GM19467 (cell line): Measurements from ENCODE around the gene RNF166.

ENCODE experiments used
- ATAC-seq: cut with Tn5 transposase; IDR thresholded peaks from one replicate; pipeline ENCODE4 v1.9.1; 2021; ENCODE audit warnings: mild to moderate bottlenecking, moderate library complexity; ENCODE audit not compliant: unreplicated experiment

The RNF166 gene

DNA sequence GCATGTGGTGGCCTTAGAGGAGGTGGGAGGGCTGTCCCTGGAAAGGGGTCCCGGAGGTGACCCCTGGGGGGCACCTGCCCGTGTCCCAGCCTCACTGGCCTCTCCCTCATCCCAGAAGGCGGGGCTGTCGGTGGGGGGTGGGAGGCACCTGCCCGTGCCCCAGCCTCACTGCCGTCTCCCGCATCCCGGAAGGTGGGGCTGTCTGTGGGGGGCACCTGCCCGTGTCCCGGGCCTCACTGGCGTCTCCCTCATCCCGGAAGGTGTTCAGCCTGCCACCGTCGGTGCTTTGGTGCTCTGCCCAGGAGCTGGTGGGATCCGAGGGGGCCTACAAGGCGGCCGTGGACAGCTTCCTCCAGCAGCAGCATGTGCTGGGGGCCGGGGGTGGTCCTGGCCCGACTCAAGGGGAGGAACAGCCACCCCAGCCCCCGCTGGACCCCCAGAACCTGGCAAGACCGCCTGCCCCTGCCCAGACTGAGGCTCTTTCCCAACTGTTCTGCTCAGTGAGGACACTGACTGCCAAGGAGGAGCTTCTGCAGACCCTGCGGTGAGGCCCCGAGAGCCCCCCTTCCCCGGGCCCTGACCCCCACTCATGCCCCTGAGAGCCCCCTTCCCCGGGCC lies 6.3 kb upstream of the RNF166 start:
- ATAC-seq = no peak

DNA sequence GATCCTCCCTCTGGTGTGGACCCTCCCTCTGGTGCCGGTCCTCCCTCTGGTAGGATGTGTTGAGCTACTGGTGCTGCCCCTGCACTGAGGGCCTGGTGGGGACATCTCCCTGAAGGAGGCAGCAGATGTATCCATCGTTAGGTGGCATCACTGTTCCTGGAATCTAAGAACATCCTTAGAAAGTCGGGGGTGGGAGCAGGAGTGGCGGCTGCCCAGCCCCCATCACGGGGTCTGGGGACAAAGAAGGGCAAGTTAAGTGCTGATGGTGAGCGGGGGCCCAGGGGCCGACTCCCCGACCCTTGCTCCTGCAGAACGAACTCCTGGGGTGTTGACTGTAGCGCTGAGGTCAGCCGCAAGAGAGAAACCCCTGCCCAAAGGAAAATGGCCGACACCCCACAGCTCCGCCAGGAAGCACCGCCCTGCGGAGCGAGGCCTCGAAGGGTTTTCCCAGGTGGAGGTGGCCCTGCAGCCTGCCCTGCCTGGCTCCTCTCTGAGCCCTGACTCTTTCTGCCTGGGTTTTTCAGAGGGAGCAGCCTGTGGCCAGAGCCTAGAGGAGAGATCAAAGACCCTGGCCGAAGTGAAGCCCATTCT lies 5.6 kb upstream of the RNF166 start:
- ATAC-seq = no peak

DNA sequence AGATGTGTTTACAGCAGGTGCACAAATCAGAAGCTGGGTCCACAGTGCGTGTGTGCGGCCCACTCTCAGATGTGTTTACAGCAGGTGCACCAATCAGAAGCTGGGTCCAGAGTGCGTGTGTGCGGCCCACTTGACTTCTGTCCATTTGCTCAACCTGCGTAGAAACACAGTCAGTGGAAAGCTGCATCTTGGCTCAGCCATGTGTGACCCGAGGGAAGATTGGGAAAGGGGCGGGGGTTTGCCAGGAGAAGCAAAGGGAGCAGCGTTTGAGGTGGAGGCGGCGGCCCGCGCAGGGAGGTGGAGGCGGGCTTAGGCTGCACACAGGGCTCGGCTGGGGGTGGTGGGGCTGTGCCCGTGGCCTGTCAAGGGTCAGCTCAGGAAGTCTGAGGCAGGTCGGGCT lies 4.3 kb upstream of the RNF166 start:
- ATAC-seq = no peak

DNA sequence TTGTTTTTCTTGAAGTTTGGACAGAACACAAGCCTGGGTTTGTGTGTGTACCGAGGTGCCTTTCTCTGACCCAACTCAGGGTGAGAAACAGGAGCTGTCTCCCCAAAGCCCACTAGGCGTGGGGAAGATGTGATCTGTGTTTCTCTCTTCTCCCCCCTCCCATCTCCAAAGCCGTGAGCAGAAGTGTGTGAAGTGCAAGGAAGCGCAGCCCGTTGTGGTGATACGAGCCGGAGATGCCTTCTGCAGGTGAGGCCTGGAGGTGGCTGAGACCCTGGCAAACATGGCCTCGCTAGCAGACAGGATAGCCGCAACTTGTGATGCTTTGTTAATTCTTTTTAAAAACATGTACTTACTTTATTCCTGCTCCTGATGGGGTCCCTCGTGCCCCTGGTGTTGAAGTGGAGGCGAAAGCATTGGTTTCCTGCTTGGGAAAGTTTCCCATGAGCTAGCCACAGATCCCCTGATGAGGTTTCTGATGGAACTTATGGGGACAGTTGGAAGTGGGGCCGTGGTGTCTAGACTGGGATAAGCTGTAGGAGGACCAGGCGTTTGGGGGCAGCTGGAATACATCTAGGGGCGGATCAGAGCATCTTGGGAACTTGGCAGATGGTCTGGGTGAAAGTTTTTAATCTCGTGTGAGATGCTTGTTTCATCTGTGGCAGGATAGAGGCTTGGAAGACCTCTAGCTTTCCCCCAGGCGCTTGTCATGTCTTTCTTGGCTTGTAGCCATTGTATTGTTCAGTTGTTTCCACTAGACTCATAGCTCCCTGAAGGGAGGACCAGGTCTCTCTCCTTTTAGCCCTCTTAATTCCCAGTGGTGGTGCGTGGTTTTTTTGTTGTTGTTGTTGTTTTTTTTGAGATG lies 988 bp upstream of the RNF166 start:
- no peak for ATAC-seq

DNA sequence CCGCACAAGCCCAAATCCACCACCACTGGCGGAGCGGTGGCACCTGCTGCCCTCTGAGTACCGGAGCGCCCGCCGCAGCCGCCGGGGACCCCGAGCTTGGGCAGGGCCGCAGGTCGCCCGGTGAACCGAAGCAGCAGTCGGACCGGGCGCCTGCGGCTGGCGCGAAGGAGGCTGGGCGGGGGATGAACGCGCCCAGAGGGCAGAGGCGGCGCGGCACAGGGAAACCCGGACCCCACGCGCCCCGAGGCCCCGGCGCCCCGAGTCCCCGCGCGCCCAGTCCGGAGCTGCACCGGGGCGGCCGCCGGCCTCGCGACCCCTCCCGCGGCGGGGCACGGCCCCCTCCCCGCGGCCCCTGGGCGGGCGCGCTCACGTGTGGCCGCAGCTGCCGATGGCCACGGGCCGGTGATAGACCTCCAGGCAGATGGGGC lies 393 bp downstream of the RNF166 start:
- ATAC-seq = peak; percentile 20

DNA sequence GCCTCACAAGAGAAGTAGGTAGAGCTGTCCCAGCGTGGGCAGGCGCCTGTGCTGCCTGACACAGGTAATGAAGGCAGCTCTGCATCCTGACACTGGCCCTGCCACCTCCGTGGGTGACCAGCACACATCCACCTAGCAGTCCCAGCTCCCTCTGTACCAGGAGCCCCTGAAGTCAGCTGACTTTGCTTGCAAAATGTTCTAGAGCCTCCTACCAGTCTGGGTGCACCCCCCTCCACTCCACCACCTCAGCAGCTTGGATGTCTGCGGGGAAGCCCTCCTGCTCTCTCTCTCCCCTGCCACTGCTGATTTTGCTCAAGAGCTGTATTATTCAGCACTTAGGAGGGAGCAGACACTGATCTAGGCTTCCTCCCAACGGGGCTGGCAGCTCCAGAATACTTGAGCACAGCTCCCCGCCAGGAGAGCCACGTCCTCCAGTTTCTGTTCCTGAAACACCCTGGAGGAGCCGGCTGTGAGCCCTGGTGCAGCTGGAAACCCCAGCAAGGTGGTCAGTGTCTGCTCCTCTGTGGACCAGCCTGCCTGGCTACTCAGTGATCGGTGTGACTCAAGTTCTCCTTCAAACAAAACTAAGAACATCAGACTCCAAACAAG lies 1.0 kb downstream of the RNF166 start:
- no peak for ATAC-seq

DNA sequence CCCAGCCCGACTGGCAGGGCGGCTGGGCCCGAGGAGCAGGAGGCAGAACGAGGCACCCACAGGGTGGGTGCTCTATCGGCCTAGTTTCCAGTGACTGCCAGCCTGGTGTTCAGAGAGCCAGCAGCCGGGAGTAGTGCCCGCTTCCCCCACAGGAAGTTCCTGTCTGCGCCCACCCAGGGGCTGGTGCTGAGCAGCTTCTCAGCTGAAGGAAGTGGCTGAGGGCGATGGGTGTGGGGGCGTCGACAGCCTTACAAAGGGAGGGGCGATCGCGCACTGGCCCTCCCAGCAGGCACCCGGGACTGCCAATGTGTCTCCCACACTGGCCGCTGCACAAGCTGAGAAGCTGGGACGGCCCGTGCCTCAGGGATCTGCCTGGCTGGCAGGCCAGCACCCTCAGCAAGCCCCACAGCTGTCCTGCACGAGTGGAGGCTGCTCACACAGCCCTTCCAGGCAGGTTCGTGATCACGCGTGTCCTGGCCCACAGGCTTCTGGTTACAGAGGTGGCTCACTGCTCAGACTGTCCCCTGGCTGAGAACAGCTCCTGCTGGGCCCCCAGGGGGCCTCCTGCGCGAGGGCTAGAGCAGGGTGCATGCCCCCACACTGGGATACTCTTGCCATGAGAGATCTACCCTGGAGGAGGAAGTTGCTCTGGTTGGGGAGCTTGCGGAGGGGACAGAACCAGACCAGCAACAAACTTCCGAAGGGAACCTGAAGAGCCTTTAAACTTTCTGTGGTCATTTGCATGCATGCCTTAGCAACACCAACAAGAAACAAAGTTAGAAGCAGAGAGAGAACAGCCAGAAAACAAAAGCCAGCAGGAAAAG lies 2.5 kb downstream of the RNF166 start:
- no peak for ATAC-seq

DNA sequence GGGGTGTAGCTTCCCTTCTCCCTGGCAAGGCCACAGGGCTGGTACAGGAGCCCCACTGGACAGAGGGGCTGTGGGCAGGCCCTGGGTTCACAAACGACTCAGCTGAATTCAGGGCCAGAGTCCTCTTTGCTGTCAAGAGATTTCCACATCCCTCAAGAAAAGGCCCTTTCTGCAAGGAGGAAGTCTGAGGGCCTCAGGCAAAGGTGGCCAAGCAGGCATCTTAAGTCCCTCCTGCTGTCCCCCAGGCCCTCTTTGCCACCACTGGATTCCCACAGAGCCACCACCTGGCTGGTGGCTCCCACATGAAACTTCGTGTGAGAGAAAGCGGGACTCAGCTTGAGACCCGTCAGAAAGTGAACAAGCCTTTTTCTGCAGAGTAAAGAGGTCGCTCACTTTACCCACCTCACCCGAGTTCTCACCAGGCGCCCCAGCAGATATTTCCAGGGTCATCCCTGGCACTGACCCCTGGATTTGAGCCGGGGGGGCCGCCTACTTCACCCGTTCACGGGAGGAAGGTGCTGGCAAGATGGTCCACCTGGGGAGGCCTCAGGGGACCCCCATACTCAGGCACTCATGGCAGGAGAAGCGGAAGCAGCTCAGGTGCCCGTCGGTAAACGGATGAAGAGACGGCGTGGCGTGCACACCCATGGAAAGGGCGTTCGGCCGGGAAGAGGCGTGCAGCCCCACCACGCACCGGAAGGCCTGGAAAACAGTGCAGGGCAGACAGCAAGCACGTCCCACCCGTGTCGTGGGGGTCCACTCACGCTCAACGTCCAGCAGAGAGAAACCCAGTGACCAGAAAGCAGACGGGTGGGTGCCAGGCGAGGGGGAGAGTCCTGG lies 3.6 kb downstream of the RNF166 start:
- no peak for ATAC-seq

DNA sequence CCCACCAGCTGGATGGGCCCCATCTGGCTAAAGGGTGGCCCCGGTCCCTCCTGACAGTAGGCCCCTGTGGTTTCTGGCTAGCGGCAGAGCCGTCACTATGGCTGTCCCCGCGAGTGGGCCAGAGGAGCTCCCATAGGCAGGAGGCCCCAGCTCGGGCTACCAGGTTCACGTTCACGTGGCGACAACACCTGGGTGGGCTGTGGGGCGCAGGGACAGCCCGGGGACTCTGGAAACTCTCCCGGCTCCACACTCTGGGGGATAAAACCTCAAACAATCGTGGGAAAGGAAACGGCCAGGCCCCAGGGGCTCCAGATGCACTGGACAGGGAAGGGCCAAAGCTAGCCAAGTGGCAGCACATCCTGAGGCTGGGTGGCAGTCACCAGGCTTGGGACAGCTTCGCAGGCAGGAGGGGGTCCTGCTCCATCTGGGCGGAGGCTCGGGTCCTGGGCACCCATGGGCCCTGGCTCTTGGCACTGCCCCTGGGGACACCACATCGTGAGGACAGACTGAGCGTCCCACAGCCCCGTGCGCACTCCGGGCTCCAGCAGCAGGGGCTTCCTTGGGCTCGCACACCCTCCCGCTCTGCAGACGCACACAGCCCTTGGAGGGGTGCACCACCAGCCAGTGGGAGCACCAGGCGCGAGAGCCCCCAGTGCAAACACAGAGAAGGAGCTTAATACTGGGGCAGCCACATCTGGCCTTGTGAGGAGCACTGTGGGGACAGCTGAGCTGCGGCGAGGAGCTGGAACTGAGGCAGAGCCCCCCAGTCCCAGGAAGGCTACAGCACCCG lies 4.4 kb downstream of the RNF166 start:
- ATAC-seq = no peak

DNA sequence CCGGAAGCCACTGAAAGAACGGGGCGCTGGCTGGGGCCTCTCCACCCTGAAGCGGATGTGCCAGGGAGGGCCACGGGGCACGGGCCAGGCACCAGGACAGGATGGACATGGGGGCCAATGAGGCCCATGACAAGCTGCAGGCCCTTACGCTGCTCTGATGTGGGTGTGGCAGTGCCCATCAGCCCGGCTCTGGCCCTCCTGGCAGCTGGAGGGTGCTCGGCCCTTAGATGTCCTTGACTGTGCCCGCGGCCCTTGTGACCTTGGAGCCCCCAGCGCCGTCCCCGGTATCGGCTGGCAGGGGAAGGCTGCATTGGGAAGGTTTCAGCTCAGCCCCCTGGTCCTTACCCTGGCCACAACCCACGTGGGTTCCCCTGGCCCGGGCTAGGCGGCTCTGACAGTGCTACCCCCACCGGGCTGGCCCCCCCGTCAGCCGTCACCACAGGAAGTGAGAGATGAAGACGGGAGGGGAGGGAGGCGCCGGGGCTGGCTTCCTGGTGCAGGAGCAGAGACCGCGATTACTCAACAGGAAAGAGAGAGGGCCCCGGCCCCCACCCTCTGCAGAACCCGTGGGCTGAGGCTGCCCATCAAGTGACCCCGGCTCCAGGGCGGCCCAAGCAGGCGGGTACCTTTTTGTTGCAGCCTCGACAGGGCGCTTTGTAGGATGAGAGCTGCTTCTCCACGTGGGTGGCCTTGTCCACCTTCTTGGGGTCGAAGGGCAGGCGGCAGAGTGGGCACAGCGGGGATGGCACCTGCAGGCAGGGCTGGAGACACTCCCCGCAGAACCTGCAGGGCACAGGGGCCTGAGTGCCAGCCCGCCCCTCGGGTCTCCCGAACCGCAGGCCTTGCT lies 5.3 kb downstream of the RNF166 start:
- peak; percentile 56 for ATAC-seq

DNA sequence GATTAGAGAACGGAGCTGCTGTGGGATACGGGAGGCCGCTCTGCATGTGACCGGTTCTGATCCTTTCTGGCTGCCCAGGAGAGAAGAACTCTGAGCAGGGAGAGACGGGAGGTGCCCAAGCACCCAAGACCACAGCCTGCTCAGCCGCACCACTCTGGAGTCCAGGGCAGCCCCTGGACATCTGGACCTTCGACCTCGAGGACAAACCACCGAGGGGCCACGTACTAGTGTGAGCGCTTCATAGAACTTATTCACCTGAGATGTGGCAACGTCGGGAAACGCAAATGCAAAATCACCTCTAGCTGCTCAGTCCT lies 5.9 kb downstream of the RNF166 start:
- ATAC-seq = no peak

DNA sequence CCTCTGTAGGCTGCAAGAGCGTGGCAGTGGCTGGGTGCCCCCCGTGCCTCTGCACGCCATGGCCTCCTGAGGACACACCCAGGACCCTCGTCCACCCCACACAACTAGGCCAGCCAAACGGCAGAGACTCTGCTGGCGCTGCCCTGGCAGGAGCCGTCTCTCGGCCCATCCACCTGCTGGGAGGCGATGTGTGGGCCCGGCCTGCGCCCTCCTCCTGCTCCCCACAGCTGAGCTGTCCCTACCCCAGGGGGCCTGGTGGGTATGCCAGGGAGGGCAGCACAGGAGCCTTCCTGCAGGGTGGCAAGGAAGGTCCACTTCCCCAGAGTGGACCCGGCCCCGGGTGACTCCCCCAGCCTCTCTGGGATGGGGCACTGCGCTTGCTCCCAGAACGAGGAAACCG lies 7.0 kb downstream of the RNF166 start:
- no peak for ATAC-seq

DNA sequence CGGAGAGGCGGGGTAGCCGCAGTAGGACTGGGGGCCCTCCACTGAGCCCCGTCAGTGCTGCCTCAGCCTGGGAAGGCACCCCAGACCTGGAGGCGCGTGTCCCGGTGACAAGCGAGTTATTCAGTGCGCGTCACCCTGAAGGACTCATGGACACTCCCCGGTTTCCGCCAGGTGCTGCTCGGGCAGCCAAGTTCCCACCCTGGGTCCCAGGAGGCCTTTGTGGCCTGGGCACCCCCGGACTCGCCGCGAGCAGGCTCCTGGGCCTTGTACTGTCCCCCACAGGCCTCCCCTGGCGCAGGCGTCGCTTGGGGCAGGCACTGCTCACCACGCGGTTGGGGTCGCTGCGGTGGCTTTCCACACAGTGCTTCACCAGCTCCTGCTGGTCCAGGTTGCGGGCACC lies 7.6 kb downstream of the RNF166 start:
- no peak for ATAC-seq

DNA sequence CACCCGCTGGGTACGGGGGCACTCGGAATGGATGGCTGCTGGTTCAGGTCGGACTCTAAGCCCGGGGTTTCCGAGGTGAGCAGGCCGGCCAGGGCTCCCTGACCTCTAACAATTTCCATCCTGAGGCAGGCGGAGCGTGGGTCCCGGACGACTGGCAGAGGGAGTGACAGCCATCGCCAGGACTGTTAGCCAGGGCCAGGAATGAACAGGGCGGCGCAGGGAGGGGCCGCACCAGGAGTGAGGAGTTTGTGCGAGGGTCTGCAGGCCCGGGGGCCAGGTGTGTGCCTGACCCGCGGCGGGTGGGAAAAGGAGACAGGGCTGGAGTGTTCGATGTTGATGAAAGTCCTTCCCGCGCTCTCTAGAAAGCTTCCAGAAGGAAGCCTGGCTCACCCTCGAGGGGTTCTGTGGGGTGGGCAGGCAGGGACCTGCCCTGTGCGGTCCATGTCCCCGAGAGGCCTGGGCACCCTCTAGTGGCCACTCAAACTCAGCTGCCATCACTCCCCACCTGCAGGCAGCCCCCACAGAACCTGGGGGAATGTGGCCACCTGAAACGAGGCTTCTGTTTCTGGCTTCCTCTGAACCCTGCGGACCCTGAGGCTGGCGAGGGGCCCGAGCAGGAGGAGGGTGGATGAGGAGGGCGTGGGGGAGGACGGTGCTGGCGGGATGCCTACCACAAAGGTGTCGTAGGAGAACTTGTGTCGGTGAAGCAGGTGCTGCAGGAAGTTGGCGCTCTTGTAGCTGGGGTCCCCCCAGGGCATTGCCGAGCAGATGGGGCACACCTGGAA lies 8.2 kb downstream of the RNF166 start:
- ATAC-seq = no peak

DNA sequence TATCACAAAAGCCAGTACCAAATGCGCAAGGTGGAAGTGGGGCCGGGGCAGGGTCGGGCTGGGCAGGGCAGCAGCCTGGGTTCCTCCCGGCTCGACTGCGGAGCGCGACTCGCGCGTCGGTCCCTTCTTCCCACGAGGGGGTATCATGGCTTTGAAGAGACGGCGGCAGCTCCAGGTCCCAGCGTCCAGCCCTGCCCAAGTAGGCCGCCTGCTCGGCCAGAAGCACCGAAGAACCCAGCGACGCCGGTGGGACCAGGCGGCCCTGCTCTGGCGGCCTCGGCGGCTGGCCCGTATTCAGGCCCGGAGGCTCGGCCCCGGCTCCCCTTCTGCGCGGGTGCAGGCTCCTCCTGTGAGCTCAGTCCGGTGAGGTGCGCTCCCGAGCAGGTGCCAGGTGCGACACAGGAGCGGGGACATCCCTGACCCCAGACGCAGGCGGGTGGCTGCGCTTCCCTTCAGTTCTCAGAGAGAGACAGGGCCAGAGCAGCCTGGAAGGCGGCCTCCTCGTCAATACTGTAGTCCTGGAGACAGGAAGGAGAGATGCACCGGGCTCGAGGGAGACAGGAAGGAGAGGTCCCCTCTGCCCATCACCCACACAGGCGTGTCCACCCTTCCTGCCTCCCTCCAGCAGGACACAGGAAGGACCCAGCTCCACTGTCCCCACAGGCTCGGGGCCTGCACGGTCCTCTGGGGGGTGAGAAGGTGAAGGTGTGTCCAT lies 8.9 kb downstream of the RNF166 start:
- ATAC-seq = no peak

DNA sequence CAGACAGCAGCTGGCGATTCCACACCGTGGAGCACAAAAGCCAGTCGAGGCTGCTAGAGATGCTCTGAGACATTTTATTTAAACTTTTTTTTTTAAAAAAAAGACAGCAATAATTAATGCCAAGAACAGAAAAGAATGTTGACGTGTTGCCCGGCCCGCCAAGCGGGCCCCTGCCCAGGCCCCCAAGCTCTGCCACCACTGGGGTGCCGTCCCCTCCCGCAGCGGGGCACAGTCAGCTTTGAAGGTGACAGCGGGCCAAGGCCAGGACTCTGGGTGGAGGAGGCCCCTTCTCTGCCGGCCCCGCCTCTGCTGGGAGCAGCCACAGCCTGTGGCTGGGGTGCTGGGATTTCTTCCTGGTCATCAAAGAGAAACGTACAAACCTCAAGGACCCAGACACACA lies 9.8 kb downstream of the RNF166 start:
- ATAC-seq = no peak

DNA sequence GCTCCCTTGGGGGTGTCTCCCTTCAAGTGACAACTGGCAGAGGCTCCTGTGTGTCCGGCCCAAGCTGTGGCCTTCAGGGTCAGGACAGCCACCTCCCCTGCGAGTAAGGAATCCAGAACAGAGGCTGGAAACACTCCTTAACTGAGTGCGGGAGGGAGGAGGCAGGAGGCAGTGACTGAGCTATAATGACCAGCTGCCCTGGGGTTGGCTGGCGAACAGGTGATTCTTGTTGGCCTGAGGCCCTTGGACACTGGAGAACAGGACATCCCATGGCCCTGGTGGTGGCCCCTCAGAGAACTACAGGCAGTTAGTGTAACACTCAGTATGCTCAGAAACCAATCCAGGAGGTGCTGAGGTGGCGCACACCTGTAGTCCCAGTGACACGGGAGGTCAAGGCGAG lies 10.5 kb downstream of the RNF166 start:
- ATAC-seq = no peak
